CD4-positive, alpha-beta T cell treated with Interleukin-15 for 1 hour (primary cell): ENCODE measurements around the gene TRIM41.
"Not testable (repeated sequence)": the region's sequence is repeated elsewhere in the genome, so short reads cannot be mapped to it uniquely, and the experiment has no call there.

Experiments used
- DNase-seq: peaks from one replicate; pipeline ENCODE4 v3.0.0-alpha.2; 2020

The TRIM41 gene

GRCh38 chr5:181212080-181212479 is 11.0 kb upstream of the TRIM41 start:
- no peak for DNase-seq

DNA sequence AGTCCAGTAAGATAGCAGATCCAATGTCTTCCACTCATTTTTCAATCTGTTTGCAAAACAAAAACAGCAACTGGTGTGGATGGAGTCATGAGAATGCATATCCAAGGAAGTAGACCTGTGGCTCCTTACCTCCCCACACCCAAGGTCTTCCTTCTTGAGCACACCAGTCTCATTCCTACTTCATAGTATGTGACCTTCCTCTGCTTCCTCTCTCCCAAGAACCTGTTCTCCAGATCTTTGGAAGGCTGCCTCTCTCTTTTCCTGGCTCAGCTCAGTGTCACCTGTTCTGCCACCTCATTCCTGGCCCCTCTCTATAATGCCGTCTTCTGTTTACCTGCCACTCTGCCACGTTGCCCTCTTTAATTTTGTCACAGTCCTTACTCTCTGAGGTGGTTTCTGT is 10.1 kb upstream of the TRIM41 start:
- DNase-seq = no peak

- not testable (repeated sequence) for DNase-seq
These were observed 8.8 kb upstream of the TRIM41 start for GRCh38 chr5:181214249-181214648.

DNA sequence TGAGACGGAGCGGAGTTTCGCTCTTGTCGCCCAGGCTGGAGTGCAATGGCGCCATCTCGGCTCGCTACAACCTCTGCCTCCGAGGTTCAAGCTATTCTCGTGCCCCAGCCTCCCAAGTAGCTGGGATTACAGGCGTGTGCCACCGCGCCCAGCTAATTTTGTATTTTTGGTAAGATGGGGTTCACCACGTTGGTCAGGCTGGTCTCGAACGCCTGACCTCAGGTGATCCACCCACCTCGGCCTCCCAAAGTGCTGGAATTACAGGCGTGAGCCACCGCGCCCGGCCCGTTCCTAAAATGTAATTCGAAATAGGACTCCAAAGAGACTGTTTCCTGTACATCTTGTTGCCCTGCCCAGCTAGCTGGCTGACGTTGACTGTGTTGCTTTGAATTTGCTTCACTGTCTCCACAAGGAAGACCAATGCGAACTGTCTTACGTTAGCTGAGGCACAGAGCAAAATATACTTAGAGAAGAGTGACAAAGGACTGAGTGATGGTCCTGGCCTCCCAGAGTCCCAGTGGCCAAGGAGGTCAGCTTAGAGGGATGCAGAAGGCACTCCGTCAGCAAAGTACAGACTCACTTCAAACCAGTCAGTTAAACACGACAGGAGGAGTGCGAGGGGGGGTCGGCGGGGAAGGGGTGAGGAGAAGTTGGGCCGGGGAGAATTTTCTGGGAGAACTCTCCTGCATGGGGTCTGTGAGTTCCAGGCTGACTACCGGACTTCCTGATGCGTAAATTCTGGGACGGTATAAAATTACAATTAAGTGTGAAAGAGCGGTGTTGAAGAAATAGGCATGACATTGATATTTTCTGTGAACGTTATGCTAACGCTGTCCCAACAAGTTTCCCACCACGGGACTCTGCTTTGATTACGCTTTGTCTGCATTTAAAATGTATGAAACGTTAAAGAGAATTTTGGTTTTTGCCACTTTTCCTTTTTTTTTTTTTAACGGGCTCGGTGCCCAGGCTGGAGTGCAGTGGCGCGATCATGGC is 6.8 kb upstream of the TRIM41 start:
- DNase-seq = peak; percentile 29

DNA sequence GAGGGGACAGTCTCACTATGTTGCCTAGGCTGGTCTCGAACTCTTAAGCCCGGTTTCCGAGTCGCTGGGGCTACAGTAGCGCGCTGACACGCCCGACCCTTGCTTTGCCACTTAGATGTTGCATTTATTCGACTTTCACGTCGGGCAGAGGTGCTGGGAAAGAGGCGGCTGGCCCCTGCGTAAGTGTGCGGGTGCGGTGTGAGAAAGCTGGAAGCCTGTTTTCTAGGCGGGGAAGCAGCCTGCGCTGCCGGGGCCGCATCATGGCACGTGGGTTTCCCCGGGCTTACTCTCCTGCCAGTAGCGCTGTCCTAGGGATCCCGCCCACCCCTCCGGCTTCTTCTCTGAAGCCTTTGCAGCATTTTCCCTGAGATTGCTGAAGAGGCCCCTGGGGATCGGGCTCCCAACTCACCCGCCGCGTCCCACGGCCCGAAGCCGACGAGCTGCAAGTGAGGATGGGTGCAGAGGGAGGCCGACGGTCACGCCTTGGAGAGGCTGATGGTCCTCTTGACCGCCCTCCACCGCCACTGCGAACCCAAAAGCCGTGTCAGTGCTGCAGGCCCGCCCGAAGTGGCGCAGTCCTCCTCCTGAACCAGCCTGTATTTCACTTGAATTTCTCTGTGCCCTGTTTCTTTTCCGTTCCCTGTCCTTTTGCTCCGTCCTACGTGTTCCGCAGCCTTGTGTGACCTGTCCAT is 5.8 kb upstream of the TRIM41 start:
- peak; percentile 73 for DNase-seq

DNA sequence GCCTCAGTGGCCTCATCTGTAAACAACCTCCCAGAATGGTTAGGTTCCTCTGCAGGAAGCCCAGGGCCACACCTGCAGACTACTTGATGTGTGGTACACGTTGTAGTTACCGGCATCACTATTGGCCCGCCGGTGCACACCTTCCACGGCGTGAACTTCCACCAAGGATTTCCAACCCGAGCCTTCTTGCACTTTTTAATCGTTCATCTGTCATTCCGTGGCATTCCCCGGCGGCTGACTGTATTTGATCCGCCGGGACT is 5.3 kb upstream of the TRIM41 start:
- no peak for DNase-seq

DNA sequence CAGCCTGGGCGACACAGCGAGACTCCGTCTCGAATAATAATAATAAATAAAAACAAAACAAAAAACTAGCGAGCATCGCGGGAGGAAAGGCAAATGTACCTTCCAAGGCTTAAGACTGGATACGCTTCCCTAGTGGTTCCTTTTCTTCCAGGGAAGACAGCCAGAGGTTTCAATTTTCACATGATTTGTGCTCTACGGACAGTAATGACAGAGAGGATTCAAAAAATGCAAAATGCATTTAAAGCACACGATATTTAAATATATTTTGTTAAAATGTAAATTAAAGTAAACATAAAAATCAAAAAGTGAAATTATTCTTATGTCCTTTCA is 4.3 kb upstream of the TRIM41 start:
- DNase-seq = no peak

DNA sequence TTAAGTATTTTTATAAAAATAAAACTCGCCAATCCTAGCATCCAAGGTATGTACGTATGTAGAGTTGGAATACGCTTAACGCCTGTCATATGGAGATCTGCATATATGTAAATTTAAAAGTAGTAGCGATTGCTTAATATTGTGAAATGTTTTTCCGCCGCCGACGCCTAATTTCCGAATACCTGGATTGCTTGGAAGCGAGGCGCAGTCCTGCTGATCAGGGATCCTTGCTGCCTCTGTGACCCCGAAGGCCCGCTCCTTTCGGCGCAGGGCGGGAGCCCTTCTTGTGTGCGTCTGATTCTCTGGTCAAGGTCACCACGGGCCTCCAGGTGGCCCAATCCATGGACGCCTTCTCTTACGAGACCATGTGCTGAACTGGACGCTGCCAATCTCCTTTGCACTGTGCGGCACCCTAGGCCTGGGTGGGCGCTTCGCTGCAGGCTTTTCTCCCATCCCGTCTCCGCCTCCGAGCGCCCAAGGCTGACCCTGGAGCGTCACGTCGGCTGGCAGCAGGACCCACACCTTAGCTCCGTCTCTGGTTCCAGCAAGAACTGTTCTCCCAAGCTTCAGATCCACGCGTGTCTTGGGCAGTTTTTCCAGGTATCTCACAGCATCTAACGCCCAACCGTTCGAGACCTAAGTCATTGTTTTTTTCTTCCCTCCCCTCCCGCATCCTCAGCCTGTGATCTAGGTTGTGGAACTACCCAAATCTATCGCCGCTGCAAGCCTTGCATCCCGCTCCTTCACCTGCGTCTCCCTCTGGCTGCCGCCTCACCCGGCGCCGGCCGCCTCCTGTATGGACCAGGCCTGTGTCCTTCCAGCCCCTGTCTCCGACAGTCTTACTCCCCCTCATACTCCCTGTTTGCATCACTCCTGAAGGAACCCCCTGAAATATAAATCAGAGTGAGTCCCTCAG is 3.6 kb upstream of the TRIM41 start:
- no peak for DNase-seq

- no peak for DNase-seq
These were observed 2.9 kb upstream of the TRIM41 start for GRCh38 chr5:181220178-181220515.

GRCh38 chr5:181221105-181221791 is 1.8 kb upstream of the TRIM41 start:
- DNase-seq = peak; percentile 70

- peak; percentile 94 for DNase-seq
These were observed 1.1 kb upstream of the TRIM41 start for GRCh38 chr5:181221792-181222629.

- no peak for DNase-seq
These were observed 437 bp upstream of the TRIM41 start for GRCh38 chr5:181222630-181223057.

DNA sequence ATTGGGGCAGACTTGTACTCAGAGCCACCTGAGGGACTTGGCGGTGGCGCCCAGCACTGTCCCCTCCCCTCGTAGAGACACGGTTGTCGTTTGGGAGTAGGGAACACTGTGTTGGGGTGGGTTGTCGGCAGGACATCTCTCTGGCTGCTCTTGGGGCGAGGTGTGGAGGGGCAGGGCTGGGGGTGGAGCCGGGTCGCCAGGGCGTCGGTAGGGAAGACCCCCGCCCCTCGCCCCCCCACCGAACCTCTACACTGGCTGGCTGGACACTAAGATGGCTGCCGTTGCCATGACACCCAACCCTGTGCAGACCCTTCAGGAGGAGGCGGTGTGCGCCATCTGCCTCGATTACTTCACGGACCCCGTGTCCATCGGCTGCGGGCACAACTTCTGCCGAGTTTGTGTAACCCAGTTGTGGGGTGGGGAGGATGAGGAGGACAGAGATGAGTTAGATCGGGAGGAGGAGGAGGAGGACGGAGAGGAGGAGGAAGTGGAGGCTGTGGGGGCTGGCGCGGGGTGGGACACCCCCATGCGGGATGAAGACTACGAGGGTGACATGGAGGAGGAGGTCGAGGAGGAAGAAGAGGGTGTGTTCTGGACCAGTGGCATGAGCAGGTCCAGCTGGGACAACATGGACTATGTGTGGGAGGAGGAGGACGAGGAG is 778 bp downstream of the TRIM41 start:
- DNase-seq = no peak

DNA sequence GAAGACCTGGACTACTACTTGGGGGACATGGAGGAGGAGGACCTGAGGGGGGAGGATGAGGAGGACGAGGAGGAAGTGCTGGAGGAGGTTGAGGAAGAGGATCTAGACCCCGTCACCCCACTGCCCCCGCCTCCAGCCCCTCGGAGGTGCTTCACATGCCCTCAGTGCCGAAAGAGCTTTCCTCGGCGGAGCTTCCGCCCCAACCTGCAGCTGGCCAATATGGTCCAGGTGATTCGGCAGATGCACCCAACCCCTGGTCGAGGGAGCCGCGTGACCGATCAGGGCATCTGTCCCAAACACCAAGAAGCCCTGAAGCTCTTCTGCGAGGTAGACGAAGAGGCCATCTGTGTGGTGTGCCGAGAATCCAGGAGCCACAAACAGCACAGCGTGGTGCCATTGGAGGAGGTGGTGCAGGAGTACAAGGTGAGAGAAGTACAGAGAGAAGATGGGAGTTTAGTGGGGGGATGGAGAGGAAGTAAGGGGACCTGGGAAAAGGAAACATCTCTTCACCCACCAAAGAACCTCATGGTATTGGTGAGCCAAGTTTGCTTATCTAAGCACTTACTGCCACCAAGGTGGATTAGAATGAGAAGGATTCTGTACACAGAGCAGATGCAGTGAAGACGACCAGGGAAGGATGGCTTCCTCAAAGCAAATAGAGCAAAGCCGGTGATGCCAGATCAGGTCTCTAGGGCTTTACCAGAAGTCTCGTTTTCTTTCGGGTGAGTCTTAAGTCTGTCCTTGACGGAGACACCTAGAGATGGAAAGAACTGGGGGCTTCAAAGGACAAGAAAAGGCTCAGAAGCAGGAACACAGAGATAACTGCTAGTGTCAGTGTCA is 1.5 kb downstream of the TRIM41 start:
- peak; percentile 31 for DNase-seq

- DNase-seq = no peak
These were observed 6.9 kb downstream of the TRIM41 start for GRCh38 chr5:181229996-181230395.

GRCh38 chr5:181230551-181230950 is 7.5 kb downstream of the TRIM41 start:
- no peak for DNase-seq

- DNase-seq = no peak
These were observed 8.4 kb downstream of the TRIM41 start for GRCh38 chr5:181231432-181231831.

DNA sequence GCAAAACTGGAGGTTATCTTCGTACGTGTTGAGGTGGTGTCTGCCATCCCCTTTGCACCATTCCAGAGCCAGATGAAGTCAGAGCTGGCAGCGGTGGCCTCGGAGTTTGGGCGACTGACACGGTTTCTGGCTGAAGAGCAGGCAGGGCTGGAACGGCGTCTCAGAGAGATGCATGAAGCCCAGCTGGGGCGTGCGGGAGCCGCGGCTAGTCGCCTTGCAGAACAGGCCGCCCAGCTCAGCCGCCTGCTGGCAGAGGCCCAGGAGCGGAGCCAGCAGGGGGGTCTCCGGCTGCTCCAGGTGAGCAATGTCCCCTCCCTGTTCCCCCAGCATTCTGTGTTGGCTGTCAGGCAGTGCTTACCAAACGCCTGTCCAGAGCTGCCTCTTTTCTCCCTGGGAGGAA is 9.5 kb downstream of the TRIM41 start:
- no peak for DNase-seq

DNA sequence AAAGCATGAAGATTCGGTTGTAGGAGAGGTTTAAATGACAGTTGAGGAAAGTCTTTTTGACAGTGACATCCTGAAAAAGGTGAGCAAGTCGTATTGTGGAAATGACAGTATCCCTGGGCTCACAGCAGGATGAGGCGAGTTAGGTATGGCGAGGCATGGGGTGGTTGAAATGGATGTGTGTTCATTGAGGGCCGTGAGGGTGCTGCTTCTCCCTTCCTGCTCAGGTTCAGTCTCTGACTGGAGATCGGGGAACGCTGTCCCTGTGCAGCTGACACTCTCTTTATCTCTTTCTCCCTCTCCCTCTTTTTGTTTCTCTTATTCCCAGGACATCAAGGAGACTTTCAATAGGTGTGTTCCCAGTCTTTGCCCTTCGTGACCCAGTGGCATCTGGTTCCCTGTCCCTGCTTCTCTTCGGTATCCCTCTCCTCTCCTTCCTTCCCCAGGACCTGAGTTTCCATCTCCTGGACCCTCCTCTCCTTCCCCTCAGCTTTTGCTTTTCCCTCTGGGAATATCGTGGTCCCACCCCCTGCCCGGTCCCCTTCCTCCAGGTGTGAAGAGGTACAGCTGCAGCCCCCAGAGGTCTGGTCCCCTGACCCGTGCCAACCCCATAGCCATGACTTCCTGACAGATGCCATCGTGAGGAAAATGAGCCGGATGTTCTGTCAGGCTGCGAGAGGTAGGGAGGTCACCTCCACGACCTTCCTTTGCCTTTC is 10.2 kb downstream of the TRIM41 start:
- no peak for DNase-seq
